AG04450 (cell line): Measurements from ENCODE around the gene CLNS1A. TPM values are rescaled to one million over a fixed set of nuclear protein-coding genes. Genes with fewer than 3 reads are reported as not detected.

ENCODE experiments used
- CTCF ChIA-PET: fragments of 300-600, 350-600 bp; formaldehyde crosslinking; extraction: SDS; loops from one replicate; lab custom pipeline; 2022; ENCODE audit warnings: antibody characterized with exemption, inconsistent platforms; lab: Charles Lee
- POLR2A ChIA-PET: fragments of 350-600 bp; formaldehyde crosslinking; extraction: SDS; loops from one replicate; lab custom pipeline; 2021; ENCODE audit warnings: antibody characterized with exemption, inconsistent platforms; lab: Yijun Ruan, JAX
- DNase-seq: peaks from one replicate; pipeline ENCODE4 v3.0.0-alpha.2; 2011; ENCODE audit warnings: low read depth, low spot score
- H3K27ac ChIP-seq: one replicate; pipeline ENCODE4 v1.5.1; 2012; ENCODE audit warnings: low read depth, low read length, control low read depth
- H3K27me3 ChIP-seq: one replicate; pipeline ENCODE4 v1.6.0; 2012; ENCODE audit warnings: low read length; ENCODE audit not compliant: control insufficient read depth, insufficient read depth
- H3K4me3 ChIP-seq: 2 replicates; pipeline ENCODE4 v1.5.1; 2011; ENCODE audit warnings: mild to moderate bottlenecking, low read depth, low read length, control low read depth
- H3K9me3 ChIP-seq: 2 replicates; pipeline ENCODE4 v1.5.1; 2012; ENCODE audit warnings: low read length; ENCODE audit not compliant: control insufficient read depth, insufficient read depth
- polyA plus RNA-seq: library from polyadenylated mRNA; depleted of rRNA; stranded (reverse); fragments of >200 nt; gene quantifications from 2 replicates; pipeline ENCODE4 v1.2.3, GENCODE V29; 2011
- TF ChIP-seq, protein P1 (sequence below): IDR thresholded peaks from 2 replicates; pipeline ENCODE4 v1.5.1; 2011; ENCODE audit warnings: low read depth, low read length, control low read depth, inconsistent platforms

CLNS1A gene
- polyA plus RNA-seq, 1 experiment, result 186 TPM

DNA sequence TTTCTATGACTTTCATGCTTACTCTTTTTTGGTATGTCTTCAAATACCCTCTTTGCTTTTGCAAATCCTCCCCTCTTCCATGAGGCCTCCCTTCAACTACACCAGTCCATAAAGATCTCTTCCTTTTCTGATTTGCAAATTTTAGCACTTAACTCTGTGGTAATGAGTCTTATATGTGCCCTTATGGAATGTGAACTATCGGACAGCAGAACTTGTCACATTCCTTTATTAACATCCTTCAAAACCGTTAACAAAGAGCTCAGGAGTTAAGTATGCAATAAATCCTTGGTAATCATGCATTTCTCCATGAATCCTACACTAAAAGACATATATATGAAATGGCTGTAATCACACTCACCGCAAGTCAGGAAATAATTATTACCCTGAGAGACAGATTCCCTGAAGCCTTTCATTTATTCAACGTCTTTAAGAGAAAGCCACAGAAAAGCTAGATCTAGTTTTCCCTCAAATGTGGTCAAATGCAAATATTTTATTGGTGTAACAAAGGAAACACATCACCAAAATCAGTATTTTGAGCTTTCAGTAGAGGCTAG is 7.4 kb downstream of the CLNS1A start:
- Histone ChIP-seq H3K27ac (no peak overlapping the region), H3K4me3 (no peak overlapping the region), H3K9me3 (no peaks in the 10 kb centered on the region), H3K27me3 (no peaks in the 10 kb centered on the region)
- TF ChIP-seq, protein P1, sequence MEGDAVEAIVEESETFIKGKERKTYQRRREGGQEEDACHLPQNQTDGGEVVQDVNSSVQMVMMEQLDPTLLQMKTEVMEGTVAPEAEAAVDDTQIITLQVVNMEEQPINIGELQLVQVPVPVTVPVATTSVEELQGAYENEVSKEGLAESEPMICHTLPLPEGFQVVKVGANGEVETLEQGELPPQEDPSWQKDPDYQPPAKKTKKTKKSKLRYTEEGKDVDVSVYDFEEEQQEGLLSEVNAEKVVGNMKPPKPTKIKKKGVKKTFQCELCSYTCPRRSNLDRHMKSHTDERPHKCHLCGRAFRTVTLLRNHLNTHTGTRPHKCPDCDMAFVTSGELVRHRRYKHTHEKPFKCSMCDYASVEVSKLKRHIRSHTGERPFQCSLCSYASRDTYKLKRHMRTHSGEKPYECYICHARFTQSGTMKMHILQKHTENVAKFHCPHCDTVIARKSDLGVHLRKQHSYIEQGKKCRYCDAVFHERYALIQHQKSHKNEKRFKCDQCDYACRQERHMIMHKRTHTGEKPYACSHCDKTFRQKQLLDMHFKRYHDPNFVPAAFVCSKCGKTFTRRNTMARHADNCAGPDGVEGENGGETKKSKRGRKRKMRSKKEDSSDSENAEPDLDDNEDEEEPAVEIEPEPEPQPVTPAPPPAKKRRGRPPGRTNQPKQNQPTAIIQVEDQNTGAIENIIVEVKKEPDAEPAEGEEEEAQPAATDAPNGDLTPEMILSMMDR, result no peak
- DNase-seq, result no peak
- CTCF ChIA-PET, result interaction anchor here (0.6 to 2.5 kb wide), 2 partner anchors 11 to 349 kb away, joined by 3 to 17 read pairs; no protein-coding TSS in a partner anchor
- POLR2A ChIA-PET, result no interaction called here

DNA sequence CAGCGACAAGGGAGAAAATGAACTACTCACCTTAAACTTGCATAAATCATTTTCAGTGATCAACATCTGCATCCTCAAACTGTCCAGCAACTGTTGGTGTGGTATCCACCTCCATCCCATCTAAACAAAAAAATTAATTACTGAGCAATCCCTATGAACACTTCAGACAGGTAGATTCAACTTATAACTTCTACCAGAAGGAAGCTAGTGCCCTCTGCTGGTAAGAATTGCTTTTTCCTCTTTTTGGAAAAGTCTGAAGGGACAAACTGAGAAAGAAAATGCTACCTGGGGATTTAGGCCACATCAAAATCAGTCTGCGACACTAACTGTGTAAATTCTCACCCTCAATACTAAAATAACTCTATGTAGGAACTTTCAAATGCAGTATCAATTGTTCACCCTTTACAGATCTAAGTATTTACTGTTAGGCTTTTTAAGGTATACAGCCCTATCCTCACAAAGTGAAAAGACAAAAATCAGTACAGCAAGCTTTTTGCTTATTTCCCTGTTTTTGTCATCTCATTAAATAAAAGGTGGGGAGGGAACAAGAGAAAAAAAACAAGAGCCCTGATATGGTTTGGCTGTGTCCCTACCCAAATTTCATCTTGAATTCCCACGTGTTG is 17.9 kb downstream of the CLNS1A start:
- ChIA-PET CTCF (interaction anchor here (0.6 to 3.1 kb wide), 19 partner anchors 9 to 572 kb away, joined by 3 to 29 read pairs (median 6); partner anchors contain the start of genes INTS4 and MYO7A), POLR2A (no interaction called here)
- H3K4me3 ChIP-seq, result no peak overlapping the region
- no peak overlapping the region for H3K27ac ChIP-seq
- no peaks in the 10 kb centered on the region for H3K9me3 ChIP-seq
- DNase-seq, result no peak
- H3K27me3 ChIP-seq, result no peaks in the 10 kb centered on the region
- TF ChIP-seq, protein P1, result peak; percentile 81

DNA sequence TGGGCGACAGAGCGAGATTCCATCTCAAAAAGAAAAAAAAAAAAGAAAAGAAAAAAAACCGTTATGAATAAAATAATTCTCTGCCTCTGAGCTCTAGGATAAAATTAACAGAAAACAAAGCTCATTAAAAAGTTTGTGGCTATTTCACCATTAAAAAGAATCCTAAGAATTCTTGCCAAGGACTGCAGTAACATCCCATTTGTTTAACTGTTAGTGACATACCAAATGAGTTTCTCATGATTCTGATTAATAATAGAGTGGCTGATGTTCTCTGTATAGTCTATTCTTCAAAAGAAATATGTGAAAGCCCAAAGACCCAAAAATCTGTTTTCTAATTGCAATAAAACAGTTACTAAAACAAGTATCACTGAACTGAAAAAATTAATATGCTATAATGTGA is 19.7 kb downstream of the CLNS1A start:
- H3K4me3 ChIP-seq, result no peak overlapping the region
- DNase-seq, result no peak
- H3K9me3 ChIP-seq, result no peaks in the 10 kb centered on the region
- TF ChIP-seq, protein P1, result no peak
- ChIA-PET POLR2A (interaction anchor here (1.2 kb wide), 1 partner anchor 16 kb away, joined by 5 read pairs; no protein-coding TSS in a partner anchor), CTCF (interaction anchor here (1.0 to 3.1 kb wide), 6 partner anchors 12 to 527 kb away, joined by 3 to 29 read pairs (median 10); no protein-coding TSS in a partner anchor)
- H3K27ac ChIP-seq, result no peak overlapping the region
- H3K27me3 ChIP-seq, result no peaks in the 10 kb centered on the region

DNA sequence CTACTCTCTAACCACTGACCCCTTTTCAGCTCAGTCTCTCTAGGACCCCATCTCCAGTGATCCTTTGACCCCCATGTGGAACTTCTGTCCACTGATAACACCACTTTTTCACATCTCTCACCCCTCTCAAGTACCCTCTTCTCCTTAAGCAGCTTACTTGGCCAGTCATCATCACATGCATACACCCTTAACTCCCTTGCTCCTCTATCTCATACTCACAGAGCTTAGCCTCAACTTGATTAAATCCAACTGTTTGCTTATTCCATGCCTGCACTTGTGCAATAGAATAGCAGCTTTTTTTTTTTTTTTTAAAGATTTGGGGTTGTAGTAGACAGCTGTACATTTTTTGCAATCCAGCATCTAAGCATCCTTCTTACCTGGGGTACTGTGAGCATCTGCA is 25.7 kb downstream of the CLNS1A start:
- DNase-seq, result no peak
- ChIA-PET CTCF (interaction anchor here (0.6 to 1.6 kb wide), 3 partner anchors 64 to 521 kb away, joined by 3 to 7 read pairs (median 6); no protein-coding TSS in a partner anchor), POLR2A (interaction anchor here (0.6 to 3.0 kb wide), 4 partner anchors 9 to 438 kb away, joined by 3 to 8 read pairs (median 4); no protein-coding TSS in a partner anchor)
- TF ChIP-seq, protein P1, result no peak
- Histone ChIP-seq H3K9me3 (no peaks in the 10 kb centered on the region), H3K27me3 (no peaks in the 10 kb centered on the region), H3K27ac (no peak overlapping the region), H3K4me3 (no peak overlapping the region)

DNA sequence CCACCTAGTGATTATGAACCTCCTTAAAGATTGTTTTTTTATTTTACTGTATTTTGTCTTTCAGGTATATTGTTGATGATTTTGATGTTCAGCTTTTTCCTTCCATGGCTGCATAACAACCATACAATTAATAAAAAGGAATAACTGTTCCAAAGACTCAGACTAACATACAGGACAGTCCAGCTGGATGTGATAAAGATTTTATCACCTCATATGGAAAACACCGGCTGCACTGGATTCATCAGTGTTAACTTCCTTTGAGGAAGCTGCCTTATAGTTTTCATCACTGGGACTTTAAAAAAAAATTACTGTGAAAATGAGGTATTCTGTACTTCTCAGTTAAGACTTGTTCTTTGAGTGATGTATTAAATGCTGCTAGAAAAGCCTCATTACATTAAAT is 28.4 kb downstream of the CLNS1A start:
- H3K9me3 ChIP-seq, result no peaks in the 10 kb centered on the region
- ChIA-PET CTCF (no interaction called here), POLR2A (no interaction called here)
- no peaks in the 10 kb centered on the region for H3K27me3 ChIP-seq
- H3K4me3 ChIP-seq, result no peak overlapping the region
- no peak for DNase-seq
- TF ChIP-seq, protein P1, result no peak
- no peak overlapping the region for H3K27ac ChIP-seq
